Endodermal cell (in vitro differentiated cells): ENCODE results near the gene DNM1. TPM values are rescaled to one million over a fixed set of nuclear protein-coding genes. Genes with fewer than 3 reads are reported as not detected.

Source experiments
- DNase-seq: peaks from one replicate; pipeline ENCODE4 v3.0.0-alpha.2; 2017
- H3K27ac ChIP-seq: 2 replicates; pipeline ENCODE4 v1.5.1; 2013; ENCODE audit warnings: mild to moderate bottlenecking, low read depth, low read length, moderate library complexity
- H3K27me3 ChIP-seq: 2 replicates; pipeline ENCODE4 v1.6.1; 2013; ENCODE audit warnings: mild to moderate bottlenecking, low read length, moderate library complexity; ENCODE audit not compliant: insufficient read depth, control insufficient read depth, poor library complexity, severe bottlenecking
- H3K36me3 ChIP-seq: 2 replicates; pipeline ENCODE4 v1.7.0; 2013; ENCODE audit warnings: mild to moderate bottlenecking, low read length, moderate library complexity; ENCODE audit not compliant: control insufficient read depth, insufficient read depth
- H3K4me1 ChIP-seq: one replicate; pipeline ENCODE4 v1.7.0; 2013; ENCODE audit warnings: low read length; ENCODE audit not compliant: control insufficient read depth, insufficient read depth
- H3K4me3 ChIP-seq: 2 replicates; pipeline ENCODE4 v1.5.1; 2013; ENCODE audit warnings: mild to moderate bottlenecking, low read length, moderate library complexity
- H3K9ac ChIP-seq: 2 replicates; pipeline ENCODE4 v1.6.1; 2013; ENCODE audit warnings: mild to moderate bottlenecking, low read length, moderate library complexity; ENCODE audit not compliant: poor library complexity, severe bottlenecking; ENCODE audit errors: extremely low read depth
- H3K9me3 ChIP-seq: 2 replicates; pipeline ENCODE4 v1.6.1; 2013; ENCODE audit warnings: mild to moderate bottlenecking, low read length, moderate library complexity; ENCODE audit not compliant: control insufficient read depth
- H3K27ac Mint-ChIP-seq: 2 replicates; pipeline ENCODE4 v1.8.0; 2020; ENCODE audit warnings: mixed read lengths
- H3K27me3 Mint-ChIP-seq: 2 replicates; pipeline ENCODE4 v1.8.0; 2021; ENCODE audit warnings: mild to moderate bottlenecking, mixed read lengths; ENCODE audit not compliant: insufficient read depth
- H3K36me3 Mint-ChIP-seq: 2 replicates; pipeline ENCODE4 v1.8.0; 2020; ENCODE audit warnings: low read depth, mixed read lengths
- H3K4me1 Mint-ChIP-seq: 2 replicates; pipeline ENCODE4 v1.8.0; 2020; ENCODE audit warnings: mixed read lengths
- H3K4me3 Mint-ChIP-seq: 2 replicates; pipeline ENCODE4 v1.8.0; 2020; ENCODE audit warnings: mild to moderate bottlenecking, moderate library complexity, mixed read lengths
- H3K9me3 Mint-ChIP-seq: 2 replicates; pipeline ENCODE4 v1.8.0; 2020; ENCODE audit warnings: mild to moderate bottlenecking, mixed read lengths
- CTCF ChIP-seq: fragments of 200-600 bp; sonication (generic); conservative IDR thresholded peaks from 2 replicates; pipeline ENCODE4 v1.5.0; 2021; ENCODE audit warnings: antibody characterized with exemption, mild to moderate bottlenecking
- WGBS, 2 experiments: methylation state at CpG; one replicate each; pipeline versions ENCODE4 v1.1.5 to v1.1.7; 2013; ENCODE audit warnings: missing lambda C conversion rate in 2 of 2, mixed read lengths in 1 of 2; ENCODE audit not compliant: insufficient coverage in 1 of 2, insufficient read length in 1 of 2; 5-methylcytosine and 5-hydroxymethylcytosine counted together
- total RNA-seq, 2 donors: library from RNA; stranded (reverse); fragmentation: NEBNext Ultra II Directional in 1 of 2; extraction: Animal tissue kit (Norgen Biotek cat#: 25700) in 1 of 2; gene quantifications; 2 replicates in 1 of 2; 3 replicates in 1 of 2; pipeline ENCODE4 v1.2.1, GENCODE V29; 2021

Gene DNM1
- total RNA-seq, 2 donors from 2014 or later, result 55.8 to 147 TPM

DNA sequence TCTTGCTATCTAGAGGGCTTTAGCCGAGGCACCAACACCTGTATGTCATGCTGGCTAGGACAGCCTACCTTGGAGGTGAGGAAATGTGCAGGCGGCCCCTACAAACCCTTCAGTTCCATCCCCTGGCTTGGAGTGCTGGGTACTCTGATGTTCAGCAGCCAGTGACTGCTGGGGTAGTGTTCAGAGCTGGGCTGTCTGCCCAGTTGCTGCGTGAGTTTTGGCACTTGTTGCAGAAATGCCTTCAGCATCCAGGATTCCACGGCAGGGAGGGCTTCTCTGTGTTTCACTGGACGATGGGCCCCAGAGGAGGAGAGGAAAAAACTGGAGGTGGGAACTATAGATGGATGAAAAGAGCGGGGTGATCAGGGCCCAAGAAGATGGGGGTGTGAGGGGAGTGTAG is 83.3 kb downstream of the DNM1 start:
- 95 to 100% methylated on average over 6 of the region's 6 CpGs for WGBS, 2 experiments
- no peak overlapping the region for H3K27ac Mint-ChIP-seq
- no peaks in the 10 kb centered on the region for H3K27me3 Mint-ChIP-seq
- no peaks in the 10 kb centered on the region for H3K4me1 ChIP-seq
- no peaks in the 10 kb centered on the region for H3K9me3 Mint-ChIP-seq
- no peaks in the 10 kb centered on the region for H3K9me3 ChIP-seq
- H3K27ac ChIP-seq, result no peak overlapping the region
- no peaks in the 10 kb centered on the region for H3K4me1 Mint-ChIP-seq
- H3K4me3 Mint-ChIP-seq, result no peak overlapping the region
- H3K9ac ChIP-seq, result no peak overlapping the region
- peaks cover 29% of the 10 kb centered on the region for H3K36me3 ChIP-seq
- no peaks in the 10 kb centered on the region for H3K27me3 ChIP-seq
- peaks cover 23% of the 10 kb centered on the region for H3K36me3 Mint-ChIP-seq
- no peak for DNase-seq
- TF ChIP-seq CTCF, result no peak
- H3K4me3 ChIP-seq, result no peak overlapping the region

- Histone ChIP-seq H3K9ac (no peak overlapping the region), H3K36me3 (peaks cover 29% of the 10 kb centered on the region), H3K9me3 (no peaks in the 10 kb centered on the region), H3K27me3 (no peaks in the 10 kb centered on the region), H3K4me3 (no peak overlapping the region), H3K4me1 (no peaks in the 10 kb centered on the region), H3K27ac (no peak overlapping the region)
- no peaks in the 10 kb centered on the region for H3K27me3 Mint-ChIP-seq
- no peak overlapping the region for H3K4me3 Mint-ChIP-seq
- DNase-seq, result no peak
- H3K27ac Mint-ChIP-seq, result no peak overlapping the region
- TF ChIP-seq CTCF, result no peak
- H3K9me3 Mint-ChIP-seq, result no peaks in the 10 kb centered on the region
- no peaks in the 10 kb centered on the region for H3K4me1 Mint-ChIP-seq
- peaks cover 27% of the 10 kb centered on the region for H3K36me3 Mint-ChIP-seq
- 89 to 93% methylated on average over 6 to 11 of the region's 11 CpGs for WGBS, 2 experiments
These were observed 85.3 kb downstream of the DNM1 start for GRCh38 chr9:128288273-128289004.

- no peak for TF ChIP-seq CTCF
- DNase-seq, result no peak
- H3K27me3 ChIP-seq, result no peaks in the 10 kb centered on the region
- H3K4me3 Mint-ChIP-seq, result no peak overlapping the region
- H3K36me3 ChIP-seq, result peaks cover 17% of the 10 kb centered on the region
- H3K9me3 Mint-ChIP-seq, result no peaks in the 10 kb centered on the region
- no peak overlapping the region for H3K27ac ChIP-seq
- no peaks in the 10 kb centered on the region for H3K27me3 Mint-ChIP-seq
- peaks cover 20% of the 10 kb centered on the region for H3K36me3 Mint-ChIP-seq
- H3K4me3 ChIP-seq, result no peak overlapping the region
- WGBS, 2 experiments, result 95 to 100% methylated on average over 2 to 3 of the region's 3 CpGs
- H3K4me1 ChIP-seq, result no peaks in the 10 kb centered on the region
- H3K27ac Mint-ChIP-seq, result no peak overlapping the region
- H3K9ac ChIP-seq, result no peak overlapping the region
- H3K4me1 Mint-ChIP-seq, result no peaks in the 10 kb centered on the region
- no peaks in the 10 kb centered on the region for H3K9me3 ChIP-seq
These were observed 88.8 kb downstream of the DNM1 start for GRCh38 chr9:128292009-128292408.
